Stimulated activated CD4-positive, alpha-beta T cell treated with anti-CD3 and anti-CD28 coated beads, Interleukin-4, amount 100 ng/mL, for 24 hours (primary cell): ENCODE results near the gene CACNA2D3.

Source experiments
- DNase-seq: peaks from one replicate; pipeline ENCODE4 v3.0.0-alpha.2; 2020

The CACNA2D3 gene

DNA sequence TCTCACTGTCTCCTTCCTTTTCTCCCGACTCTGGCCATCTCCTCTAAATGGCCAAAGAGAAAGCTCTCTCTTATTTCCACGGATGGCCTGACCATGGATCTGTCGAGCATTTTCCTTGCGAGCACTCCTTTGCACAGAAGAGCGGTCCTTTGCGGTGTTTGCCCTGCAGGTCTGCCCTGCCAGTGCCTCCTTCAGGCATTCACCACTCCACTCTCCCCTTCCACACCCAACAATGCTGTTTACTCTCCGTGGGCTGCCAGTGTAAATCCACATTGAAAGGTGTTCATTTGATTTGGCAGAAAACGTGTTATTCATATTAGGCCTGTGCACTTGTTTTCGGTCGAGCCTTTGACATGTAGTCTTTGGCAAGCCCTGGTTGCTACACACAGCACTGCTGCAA, 49.6 kb downstream of the CACNA2D3 start:
- DNase-seq = no peak

GRCh38 chr3:54173371-54173770, 51.0 kb downstream of the CACNA2D3 start:
- no peak for DNase-seq

DNA sequence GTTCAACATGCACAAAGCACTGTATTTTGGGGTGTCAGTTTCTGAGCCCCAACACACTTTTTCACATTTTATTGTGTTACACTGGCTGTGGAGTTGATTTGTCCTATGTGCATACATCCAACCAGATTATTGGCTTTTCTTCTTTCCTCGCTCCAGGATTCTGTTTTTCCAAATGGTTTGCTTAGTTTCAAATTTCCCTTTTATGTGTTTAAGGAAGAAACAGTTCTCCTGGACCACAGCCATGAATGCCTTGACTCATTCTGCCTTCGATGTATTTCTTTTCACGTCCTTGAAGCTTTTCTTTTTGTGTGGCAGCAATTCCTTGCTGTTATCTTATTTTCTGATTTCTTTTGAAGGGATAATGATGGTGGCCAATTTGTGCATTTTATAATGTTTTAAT, 53.8 kb downstream of the CACNA2D3 start:
- DNase-seq = no peak

- DNase-seq = no peak
Measured at GRCh38 chr3:54177816-54178215, 55.5 kb downstream of the CACNA2D3 start.

DNA sequence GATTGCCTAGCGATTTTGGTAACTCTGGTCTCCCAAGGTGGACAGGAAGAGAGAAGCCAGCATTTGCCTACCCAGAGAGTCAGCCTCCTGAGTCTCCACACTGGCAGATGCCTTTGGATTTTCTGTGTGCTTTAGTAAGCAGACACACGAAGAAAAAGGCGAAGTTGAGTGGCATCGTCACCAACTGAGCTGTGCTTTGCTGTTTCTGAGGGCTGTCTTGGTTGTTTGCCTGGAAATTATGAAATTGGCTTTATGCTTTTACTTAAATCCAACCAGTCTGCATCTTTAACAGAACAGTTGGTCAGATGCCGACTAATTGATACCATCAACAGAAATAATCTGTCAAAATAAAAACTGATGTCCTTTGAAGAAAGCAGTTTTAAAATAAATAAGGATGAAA, 56.0 kb downstream of the CACNA2D3 start:
- DNase-seq = no peak

GRCh38 chr3:54180921-54181320, 58.6 kb downstream of the CACNA2D3 start:
- no peak for DNase-seq

DNA sequence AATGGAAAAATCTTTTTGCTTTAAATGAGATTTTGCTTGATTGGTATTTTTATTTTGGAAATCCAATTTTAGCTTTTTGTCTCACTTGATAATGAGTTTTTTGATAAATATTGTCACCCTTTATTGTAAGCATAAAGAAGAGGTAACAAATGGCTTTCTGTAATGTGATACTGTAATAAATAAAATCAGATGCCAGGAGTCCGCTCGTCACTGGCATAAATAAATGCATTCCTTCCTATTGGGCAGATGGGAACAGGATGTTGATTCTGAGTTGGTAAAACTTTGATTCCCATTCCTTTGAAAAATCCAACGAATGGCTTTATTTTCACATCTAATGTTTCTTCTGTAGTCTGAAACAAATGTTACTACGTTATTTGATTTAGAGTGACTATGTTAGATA, 59.9 kb downstream of the CACNA2D3 start:
- no peak for DNase-seq

DNA sequence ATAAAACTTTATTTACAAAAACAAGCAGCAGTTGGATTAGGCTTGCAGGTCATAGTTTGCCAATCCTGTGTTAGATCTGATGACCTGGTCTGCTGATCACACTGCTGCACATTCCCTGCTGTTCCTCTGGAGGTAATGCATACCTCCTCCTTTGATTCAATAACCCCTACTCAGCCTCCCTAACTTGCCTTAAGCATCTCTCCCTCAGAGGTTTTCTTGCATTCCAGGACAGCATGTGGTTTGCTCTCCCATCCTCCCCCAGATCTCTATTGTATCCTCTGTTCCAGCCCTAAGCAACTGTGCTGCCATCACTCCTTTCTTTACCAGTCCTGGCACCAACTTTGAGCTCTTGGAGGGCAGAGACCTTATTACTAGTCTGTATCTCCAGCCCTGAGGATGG, 63.4 kb downstream of the CACNA2D3 start:
- no peak for DNase-seq

DNA sequence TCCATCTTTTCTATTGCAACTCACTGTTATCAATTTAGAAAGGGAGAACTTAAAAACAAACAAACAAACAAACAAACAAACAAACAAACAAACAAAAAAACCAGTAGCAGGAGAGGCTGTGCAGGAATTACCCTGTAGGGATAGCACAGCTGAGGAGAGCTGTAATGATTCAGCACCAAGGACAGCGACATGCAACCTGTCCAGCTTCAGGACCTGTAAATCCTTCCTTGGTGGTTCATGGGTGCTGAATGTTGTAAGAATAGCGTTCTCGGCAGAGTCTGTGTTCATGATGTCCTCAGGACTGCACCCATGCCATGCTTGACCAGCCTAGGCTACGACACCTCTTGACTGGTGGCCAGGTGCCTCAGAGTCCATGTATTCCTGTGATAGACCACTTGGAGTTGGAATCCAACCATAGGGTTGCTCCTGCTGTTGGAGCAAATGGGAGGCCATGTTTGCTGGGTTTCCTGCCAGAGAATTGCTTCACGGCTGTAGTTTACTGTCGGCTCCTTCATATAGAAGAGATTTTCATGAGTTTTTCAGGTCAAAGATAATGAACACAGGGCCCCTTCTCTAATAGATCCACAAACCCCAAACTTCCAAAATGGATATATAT, 65.9 kb downstream of the CACNA2D3 start:
- DNase-seq = peak; percentile 20

DNA sequence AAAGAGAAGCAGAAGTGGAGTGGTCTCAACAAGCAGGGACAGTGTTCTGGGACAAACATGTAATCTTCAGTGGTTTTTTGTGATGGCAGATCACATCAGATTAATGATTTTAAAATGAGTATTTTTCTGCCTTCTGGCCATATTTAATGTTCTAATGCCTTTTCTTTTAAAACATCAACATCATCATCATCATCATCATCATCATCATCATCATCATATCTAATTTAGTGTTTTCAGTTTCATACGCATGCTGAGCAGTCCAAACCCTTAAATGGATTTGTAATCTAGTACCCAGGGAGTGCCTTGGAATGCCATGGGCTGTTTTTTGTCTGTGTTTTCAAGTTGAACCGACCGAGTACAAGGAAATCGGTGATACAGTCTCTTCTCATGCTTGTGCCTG, 68.9 kb downstream of the CACNA2D3 start:
- DNase-seq = no peak

- no peak for DNase-seq
Measured at GRCh38 chr3:54192026-54192425, 69.7 kb downstream of the CACNA2D3 start.

DNA sequence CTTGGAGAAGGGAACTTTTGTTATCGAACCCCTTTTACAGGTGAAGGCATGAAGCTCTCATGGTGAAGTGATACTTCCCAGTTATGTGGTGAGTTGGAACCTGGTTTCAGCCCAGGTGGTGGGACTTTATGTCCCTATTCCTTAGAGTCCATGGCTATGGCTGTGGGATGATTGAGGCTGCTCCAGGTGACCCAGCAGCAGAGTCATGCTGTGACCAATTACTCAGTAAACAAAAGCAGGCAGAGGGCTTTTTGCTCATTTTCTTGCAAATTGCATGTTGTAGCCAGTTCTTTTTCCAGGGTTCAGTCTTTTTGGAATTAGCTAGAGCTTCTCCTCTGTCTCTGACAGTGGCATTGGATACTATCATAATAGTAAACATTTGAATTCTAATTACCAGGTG, 70.7 kb downstream of the CACNA2D3 start:
- DNase-seq = no peak

GRCh38 chr3:54196360-54196991, 74.1 kb downstream of the CACNA2D3 start:
- no peak for DNase-seq

DNA sequence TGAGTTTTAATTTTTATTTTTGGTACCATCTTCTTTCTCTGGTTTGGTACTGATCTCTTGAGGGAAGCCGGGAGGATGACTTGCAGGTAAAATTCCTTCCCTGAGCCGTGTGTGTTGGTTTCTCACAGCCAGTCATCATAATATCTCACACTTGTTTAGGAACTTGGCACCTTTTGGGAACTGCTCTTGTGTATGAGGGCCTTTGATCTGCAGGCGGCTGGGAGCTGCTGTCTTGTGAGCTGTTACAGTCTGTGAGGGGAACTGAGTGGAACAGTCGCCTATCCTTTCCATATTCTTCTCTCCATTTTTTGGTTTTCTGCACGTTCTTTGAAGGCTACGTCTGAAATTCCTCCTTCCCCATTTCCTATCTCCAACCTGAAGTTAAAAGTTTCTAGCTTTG, 75.2 kb downstream of the CACNA2D3 start:
- DNase-seq = no peak

GRCh38 chr3:54198556-54198955, 76.2 kb downstream of the CACNA2D3 start:
- no peak for DNase-seq

DNA sequence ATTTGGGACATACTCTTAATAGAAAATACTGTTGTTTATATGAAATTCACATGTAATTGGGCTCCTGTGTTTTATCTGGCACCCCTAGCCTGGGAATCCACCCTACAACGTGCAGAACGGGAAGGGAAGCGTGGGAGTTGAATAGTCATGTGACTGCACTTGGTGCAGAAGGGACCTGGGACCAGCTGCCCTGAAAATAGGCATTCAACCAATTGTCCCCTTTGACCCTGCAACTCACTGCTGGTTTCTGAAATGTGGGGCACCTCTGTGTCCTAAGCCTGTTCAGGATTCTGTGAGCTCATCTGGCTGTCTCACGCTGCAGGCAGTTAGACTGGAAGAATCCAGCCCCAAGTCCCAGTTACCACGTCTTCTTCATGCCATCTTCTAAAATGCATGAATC, 79.7 kb downstream of the CACNA2D3 start:
- DNase-seq = no peak

- no peak for DNase-seq
Measured at GRCh38 chr3:54202651-54203248, 80.4 kb downstream of the CACNA2D3 start.

GRCh38 chr3:54206874-54207273, 84.5 kb downstream of the CACNA2D3 start:
- DNase-seq = no peak

DNA sequence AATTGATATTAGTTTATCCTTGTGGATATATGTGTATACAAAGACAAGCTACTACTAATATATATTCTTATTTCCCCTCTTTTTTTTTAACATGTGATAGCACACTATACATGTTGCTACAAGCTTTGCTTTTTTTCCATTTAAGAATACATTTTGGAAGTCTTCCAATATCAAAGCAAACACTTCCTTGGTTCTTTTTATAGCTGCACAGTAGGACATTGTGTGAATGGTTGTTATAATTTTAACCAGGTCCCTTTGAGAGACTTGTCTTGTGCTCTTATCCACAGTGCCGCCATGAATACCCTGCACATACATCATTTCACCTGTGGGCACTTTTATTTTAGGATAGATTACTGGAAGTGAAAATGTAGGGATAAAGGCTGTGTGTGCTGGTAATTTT, 88.7 kb downstream of the CACNA2D3 start:
- DNase-seq = no peak

GRCh38 chr3:54212723-54213122, 90.4 kb downstream of the CACNA2D3 start:
- no peak for DNase-seq

DNA sequence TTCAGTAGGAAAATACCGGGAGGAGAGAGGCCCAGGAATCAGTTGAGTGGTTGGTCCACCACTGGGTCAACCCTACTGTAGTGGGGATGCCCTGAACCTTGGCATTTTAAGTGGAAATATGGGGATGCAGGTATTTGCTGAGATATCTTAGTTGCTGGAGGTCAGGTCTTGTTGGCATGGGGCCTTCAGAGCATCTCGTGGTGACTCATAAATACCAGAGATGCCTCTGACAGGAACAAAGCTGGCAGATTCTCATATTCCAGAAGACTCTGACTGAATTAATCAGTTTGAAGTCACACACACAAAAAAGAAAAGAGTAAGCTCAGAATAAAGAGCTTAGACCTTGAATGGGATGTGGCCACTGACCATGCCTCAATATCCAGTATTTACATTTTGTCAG, 91.6 kb downstream of the CACNA2D3 start:
- DNase-seq = no peak

DNA sequence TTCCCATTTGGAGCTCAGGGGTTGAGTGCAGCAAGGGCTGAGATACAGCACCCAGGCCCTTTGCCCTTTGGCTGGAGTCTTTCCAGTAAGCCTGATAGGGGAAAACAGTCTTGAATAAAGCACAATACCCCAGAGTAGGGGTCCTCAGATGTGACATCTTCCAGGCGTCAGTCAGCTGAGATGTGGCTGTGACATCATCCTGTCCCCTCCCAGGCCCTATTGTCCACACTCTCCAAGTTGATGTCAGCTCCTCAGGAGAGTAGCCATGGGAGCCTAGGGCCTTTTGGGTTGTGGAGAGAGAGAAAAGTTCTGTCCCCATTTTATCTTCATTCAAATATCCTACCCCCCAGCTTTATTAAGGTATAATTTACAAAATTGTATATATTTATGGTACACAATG, 92.5 kb downstream of the CACNA2D3 start:
- no peak for DNase-seq

GRCh38 chr3:54215521-54215920, 93.2 kb downstream of the CACNA2D3 start:
- DNase-seq = no peak

DNA sequence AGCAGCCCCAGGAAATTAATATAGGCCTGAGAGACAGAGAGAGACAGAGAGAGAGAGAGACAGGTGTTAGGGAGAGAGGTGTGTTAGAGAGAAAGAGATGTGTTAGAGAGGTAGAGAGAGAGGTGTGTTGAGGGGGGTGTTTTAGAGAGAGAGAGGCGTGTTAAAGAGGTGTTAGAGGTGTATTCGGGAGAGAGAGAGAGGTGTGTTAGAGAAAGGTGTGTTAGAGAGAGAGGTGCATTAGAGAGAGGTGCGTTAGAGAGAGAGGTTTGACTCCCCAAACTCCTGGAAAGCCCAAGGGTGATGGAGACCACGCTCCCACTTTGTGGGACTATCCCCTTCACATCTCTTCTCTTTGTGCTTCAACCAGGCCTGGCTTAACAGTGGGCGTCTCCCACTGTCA, 95.5 kb downstream of the CACNA2D3 start:
- no peak for DNase-seq

- no peak for DNase-seq
Measured at GRCh38 chr3:54222316-54222715, 100.0 kb downstream of the CACNA2D3 start.
